ENCODE results near the gene GLI2. TPM values are rescaled to one million over a fixed set of nuclear protein-coding genes. Genes with fewer than 3 reads are reported as not detected.
A peak's percentile ranks its signal among the peaks of the same experiment; 100 is the strongest.

GLI2 gene
- total and polyA plus RNA-seq, 2 of the 8 experiments (the other 6 are each of a cell fraction or from before 2014, with no cell fraction given): 18.4 to 46.9 TPM

DNA sequence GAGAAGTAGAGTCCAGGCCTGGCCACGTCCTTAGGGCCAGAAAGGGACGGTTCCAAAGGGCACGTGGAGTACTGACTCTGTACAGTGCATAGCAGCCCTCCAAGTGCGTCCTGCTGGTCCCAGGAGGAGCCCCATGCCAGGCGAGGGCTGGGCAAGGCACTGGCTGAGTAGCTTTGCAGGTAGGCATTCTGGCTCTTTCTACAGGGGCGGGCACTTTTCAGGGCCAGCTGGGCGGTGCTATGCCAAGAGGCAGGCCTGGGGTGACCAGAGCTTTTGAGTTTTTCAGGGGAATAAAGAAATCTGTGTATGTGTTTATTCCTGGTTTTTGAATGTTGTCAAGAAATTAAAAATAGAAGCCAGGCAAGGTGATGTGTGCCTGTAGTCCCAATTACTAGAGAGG lies 15.4 kb upstream of the GLI2 start:
- H3K9me3 ChIP-seq (ENCODE audit: insufficient read depth in 2 of 2, low read depth in 1 of 2, low read length in 1 of 2): no peaks in the 10 kb centered on the region
- no peak overlapping the region for H2BK120ac ChIP-seq (replicated peaks; ENCODE audit: low read depth, low read length)
- H4K5ac ChIP-seq (ENCODE audit: insufficient read length, low read depth, low read length): no peak overlapping the region
- no peak overlapping the region for H2BK5ac ChIP-seq (ENCODE audit: low read depth, low read length)
- no peak overlapping the region for H2BK20ac ChIP-seq (ENCODE audit: low read length)
- H3K14ac ChIP-seq (ENCODE audit: insufficient read length): no peak overlapping the region
- H3K27me3 ChIP-seq (replicated peaks in 1 of 4; ENCODE audit: control insufficient read depth in 3 of 4, extremely low read depth in 1 of 4, insufficient read depth in 3 of 4, low read length in 3 of 4): peaks cover 2 to 13% (median 8%) of the 10 kb centered on the region in 4 experiments
- no peaks in the 10 kb centered on the region for H3K36me3 ChIP-seq (ENCODE audit: control insufficient read depth in 2 of 4, insufficient read depth in 4 of 4, low read length in 3 of 4)
- H3K4me1 ChIP-seq (replicated peaks in 1 of 4; ENCODE audit: control insufficient read depth in 3 of 4, insufficient read depth in 4 of 4, low read length in 3 of 4): peaks cover 0 to 5% (median 4%) of the 10 kb centered on the region in 4 experiments; a peak in 6 of 7 replicates
- no peak overlapping the region for H3K18ac ChIP-seq (ENCODE audit: extremely low read depth, low read length)
- H4K20me1 ChIP-seq (replicated peaks in 1 of 2; ENCODE audit: control insufficient read depth in 1 of 2, insufficient read depth in 2 of 2, low read length in 2 of 2): no peaks in the 10 kb centered on the region
- H3K4me3 ChIP-seq (ENCODE audit: extremely low read depth in 1 of 4, insufficient read depth in 2 of 4, low read depth in 3 of 4, low read length in 4 of 4): no peak overlapping the region
- DNase-seq (ENCODE audit: low read depth in 1 of 2, low spot score in 2 of 2) (no peak), FAIRE-seq (no peak)
- H2BK15ac ChIP-seq (ENCODE audit: low read length): peak overlapping the region; percentile 72; the same call in 1 of the 2 replicates
- H4K8ac ChIP-seq (ENCODE audit: extremely low read depth, insufficient read depth, low read length): no peak overlapping the region
- peak overlapping the region; percentile 68; the same call in 1 of the 2 replicates for H2BK12ac ChIP-seq (ENCODE audit: low read depth, low read length)
- CTCF ChIA-PET (ENCODE audit: partially characterized antibody): interaction anchor here (0.7 to 1.1 kb wide), 3 partner anchors 11 to 257 kb away, joined by 3 read pairs; no protein-coding TSS in a partner anchor
- H4K91ac ChIP-seq (replicated peaks; ENCODE audit: insufficient read length, low read length): no peak overlapping the region
- H2AK5ac ChIP-seq (ENCODE audit: low read depth, low read length): no peak overlapping the region
- POLR2A ChIA-PET (ENCODE audit: partially characterized antibody): interaction anchor here (1.0 to 1.7 kb wide), 2 partner anchors 15 to 18 kb away, joined by 4 to 7 read pairs; no protein-coding TSS in a partner anchor
- H3K23me2 ChIP-seq (ENCODE audit: low read depth, low read length): no peaks in the 10 kb centered on the region
- H3K79me2 ChIP-seq (ENCODE audit: control insufficient read depth in 1 of 2, insufficient read depth in 2 of 2, low read length in 2 of 2): no peaks in the 10 kb centered on the region
- no peak overlapping the region for H2AFZ ChIP-seq (ENCODE audit: low read length)
- no peak overlapping the region for H3K23ac ChIP-seq (ENCODE audit: insufficient read length)
- no peaks in the 10 kb centered on the region for H3K79me1 ChIP-seq (ENCODE audit: low read depth, low read length)
- H3K27ac ChIP-seq (ENCODE audit: low read depth, low read length): no peak overlapping the region
- no peak overlapping the region for H3K4ac ChIP-seq (replicated peaks; ENCODE audit: insufficient read length, low read depth, low read length)
- no peak overlapping the region for H3K4me2 ChIP-seq (ENCODE audit: insufficient read depth in 1 of 2, low read depth in 2 of 2, low read length in 2 of 2)
- no peak overlapping the region for H3K56ac ChIP-seq (replicated peaks; ENCODE audit: insufficient read length, low read depth, low read length)
- H3K9ac ChIP-seq (replicated peaks in 1 of 4; ENCODE audit: extremely low read depth in 1 of 4, low read depth in 3 of 4, low read length in 3 of 4): no peak overlapping the region
- 88% methylated on average over 7 of the region's 7 CpGs; no CpG with 5 or more reads in 1 of the 2 experiments for WGBS, 2 experiments (ENCODE audit: extremely low coverage in 1 of 2, insufficient coverage in 1 of 2, insufficient read length in 1 of 2, insufficient replicate concordance in 2 of 2, low coverage in 1 of 2, low lambda C conversion rate in 2 of 2, missing lambda C conversion rate in 1 of 2)
- TF ChIP-seq TBP (IDR thresholded peaks at IDR 0.05; ENCODE audit: low read depth, low read length) (no peak), EZH2 (IDR thresholded peaks at IDR 0.05; ENCODE audit: low read depth, low read length, severe bottlenecking) (no peak), SUZ12 (IDR thresholded peaks at IDR 0.05; ENCODE audit: low read length) (no peak), SP2 (IDR thresholded peaks at IDR 0.05; ENCODE audit: low read length) (no peak), SIX5 (IDR thresholded peaks at IDR 0.05; ENCODE audit: low read depth, low read length) (no peak), EP300 (IDR thresholded peaks at IDR 0.05; ENCODE audit: borderline replicate concordance in 1 of 2, low read depth in 2 of 2, low read length in 2 of 2) (no peak), POU5F1 (IDR thresholded peaks at IDR 0.05; ENCODE audit: low read depth, low read length) (no peak), KDM1A (IDR thresholded peaks at IDR 0.05; ENCODE audit: borderline replicate concordance, low read length) (no peak), HDAC6 (IDR thresholded peaks at IDR 0.05; ENCODE audit: low read depth, low read length) (no peak), POLR2AphosphoS5 (IDR thresholded peaks at IDR 0.05; ENCODE audit: low read depth, low read length) (no peak), TAF1 (IDR thresholded peaks at IDR 0.05; ENCODE audit: low read depth, low read length) (no peak), RAD21 (IDR thresholded peaks at IDR 0.05 in 1 of 2, conservative IDR thresholded peaks at IDR 0.05 in 1 of 2; ENCODE audit: low read depth in 2 of 2, low read length in 2 of 2) (no peak), CBX8 (IDR thresholded peaks at IDR 0.05; ENCODE audit: borderline replicate concordance, low read depth, low read length) (no peak), YY1 (IDR thresholded peaks at IDR 0.05; ENCODE audit: low read depth, low read length) (no peak), KDM5A (IDR thresholded peaks at IDR 0.05; ENCODE audit: low read length) (no peak)

All from H1 (cell line).